Measurements from ENCODE around the gene MYH7. TPM values are rescaled to one million over a fixed set of nuclear protein-coding genes. Genes with fewer than 3 reads are reported as not detected.

Gene MYH7
- total and polyA plus RNA-seq, 9 donors = 0.92 to 1.1 (median 0.95) TPM; not detected in 5

DNA sequence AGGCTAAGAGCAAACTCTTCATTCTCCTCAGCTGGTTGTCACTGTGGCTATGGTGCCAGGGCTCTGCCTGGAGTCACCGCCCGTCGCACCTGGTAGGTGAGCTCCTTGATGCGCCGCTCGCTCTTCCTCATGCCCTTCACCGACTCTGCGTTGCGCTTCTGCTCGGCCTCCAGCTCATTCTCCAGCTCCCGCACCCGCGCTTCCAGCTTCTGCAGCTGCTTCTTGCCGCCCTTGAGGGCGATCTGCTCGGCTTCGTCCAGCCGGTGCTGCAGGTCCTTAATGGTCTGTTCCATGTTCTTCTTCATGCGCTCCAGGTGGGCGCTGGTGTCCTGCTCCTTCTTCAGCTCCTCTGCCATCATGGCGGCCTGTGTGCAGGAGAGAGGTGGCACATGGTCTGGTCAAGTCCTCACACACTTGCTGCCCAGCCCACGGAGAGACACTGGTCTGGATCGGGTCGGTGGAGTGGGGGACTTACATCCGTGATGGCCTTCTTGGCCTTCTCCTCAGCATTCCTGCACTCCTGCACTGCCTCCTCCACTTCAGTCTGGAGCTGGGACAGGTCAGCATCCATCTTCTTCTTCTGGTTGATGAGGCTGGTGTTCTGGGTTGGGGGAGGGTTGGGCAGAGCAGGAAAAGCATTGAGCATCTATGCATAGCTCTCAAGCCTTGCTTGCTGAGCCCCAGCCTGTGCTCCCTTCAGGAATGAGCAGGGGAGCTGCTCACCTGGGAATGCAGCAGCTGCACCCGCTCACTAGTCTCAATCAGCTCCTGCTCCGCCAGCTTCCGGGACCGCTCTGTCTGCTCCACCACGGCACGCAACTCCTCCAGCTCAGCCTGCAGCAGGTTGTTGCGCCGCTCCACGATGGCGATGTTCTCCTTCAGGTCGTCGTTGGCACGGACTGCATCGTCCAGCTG is 20.3 kb downstream of the MYH7 start:
- TF ChIP-seq EP300 (IDR thresholded peaks at IDR 0.05) (no peak), POLR2A (IDR thresholded peaks at IDR 0.05) (no peak)
- TF ChIP-seq, protein P1, sequence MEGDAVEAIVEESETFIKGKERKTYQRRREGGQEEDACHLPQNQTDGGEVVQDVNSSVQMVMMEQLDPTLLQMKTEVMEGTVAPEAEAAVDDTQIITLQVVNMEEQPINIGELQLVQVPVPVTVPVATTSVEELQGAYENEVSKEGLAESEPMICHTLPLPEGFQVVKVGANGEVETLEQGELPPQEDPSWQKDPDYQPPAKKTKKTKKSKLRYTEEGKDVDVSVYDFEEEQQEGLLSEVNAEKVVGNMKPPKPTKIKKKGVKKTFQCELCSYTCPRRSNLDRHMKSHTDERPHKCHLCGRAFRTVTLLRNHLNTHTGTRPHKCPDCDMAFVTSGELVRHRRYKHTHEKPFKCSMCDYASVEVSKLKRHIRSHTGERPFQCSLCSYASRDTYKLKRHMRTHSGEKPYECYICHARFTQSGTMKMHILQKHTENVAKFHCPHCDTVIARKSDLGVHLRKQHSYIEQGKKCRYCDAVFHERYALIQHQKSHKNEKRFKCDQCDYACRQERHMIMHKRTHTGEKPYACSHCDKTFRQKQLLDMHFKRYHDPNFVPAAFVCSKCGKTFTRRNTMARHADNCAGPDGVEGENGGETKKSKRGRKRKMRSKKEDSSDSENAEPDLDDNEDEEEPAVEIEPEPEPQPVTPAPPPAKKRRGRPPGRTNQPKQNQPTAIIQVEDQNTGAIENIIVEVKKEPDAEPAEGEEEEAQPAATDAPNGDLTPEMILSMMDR (IDR thresholded peaks at IDR 0.05) = no peak
- Histone ChIP-seq H3K9me3 (no peaks in the 10 kb centered on the region), H3K27ac (no peak overlapping the region), H3K36me3 (no peaks in the 10 kb centered on the region), H3K4me3 (no peak overlapping the region), H3K4me1 (ENCODE audit: insufficient read depth) (no peaks in the 10 kb centered on the region), H3K27me3 (no peaks in the 10 kb centered on the region)
- intact Hi-C loops (cut with DNase I) = no loop called here
- DNase-seq = no peak
- WGBS, 3 donors = 89 to 91% (median 89%) methylated on average over 39 of the region's 39 CpGs

DNA sequence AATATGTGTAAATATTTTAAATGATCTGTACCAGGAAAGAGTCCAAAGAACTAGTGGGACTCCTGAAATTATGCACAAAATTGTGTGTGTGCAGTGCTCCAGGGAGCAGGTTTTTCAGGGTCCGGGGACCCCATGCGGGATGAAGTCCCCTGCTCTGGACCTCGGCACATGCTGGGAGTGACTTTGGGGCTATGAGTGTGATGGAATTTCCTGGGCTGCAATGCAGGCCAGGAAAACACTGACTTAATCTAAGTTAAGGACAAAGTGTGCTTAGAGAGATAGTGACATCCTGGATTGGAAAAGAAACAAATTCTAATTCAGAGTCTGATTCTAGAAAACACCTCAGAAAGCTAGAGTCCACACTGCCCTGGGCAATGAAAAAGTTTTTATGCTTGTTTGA is 21.2 kb downstream of the MYH7 start:
- Histone ChIP-seq H3K4me1 (ENCODE audit: insufficient read depth) (no peaks in the 10 kb centered on the region), H3K36me3 (no peaks in the 10 kb centered on the region), H3K27ac (no peak overlapping the region), H3K9me3 (no peaks in the 10 kb centered on the region), H3K27me3 (no peaks in the 10 kb centered on the region), H3K4me3 (no peak overlapping the region)
- intact Hi-C loops (cut with DNase I) = no loop called here
- DNase-seq = no peak
- TF ChIP-seq POLR2A (IDR thresholded peaks at IDR 0.05) (no peak), EP300 (IDR thresholded peaks at IDR 0.05) (no peak)
- TF ChIP-seq, protein P1 (IDR thresholded peaks at IDR 0.05) = no peak
- WGBS, 3 donors = 49 to 53% (median 53%) methylated on average over 3 of the region's 3 CpGs

DNA sequence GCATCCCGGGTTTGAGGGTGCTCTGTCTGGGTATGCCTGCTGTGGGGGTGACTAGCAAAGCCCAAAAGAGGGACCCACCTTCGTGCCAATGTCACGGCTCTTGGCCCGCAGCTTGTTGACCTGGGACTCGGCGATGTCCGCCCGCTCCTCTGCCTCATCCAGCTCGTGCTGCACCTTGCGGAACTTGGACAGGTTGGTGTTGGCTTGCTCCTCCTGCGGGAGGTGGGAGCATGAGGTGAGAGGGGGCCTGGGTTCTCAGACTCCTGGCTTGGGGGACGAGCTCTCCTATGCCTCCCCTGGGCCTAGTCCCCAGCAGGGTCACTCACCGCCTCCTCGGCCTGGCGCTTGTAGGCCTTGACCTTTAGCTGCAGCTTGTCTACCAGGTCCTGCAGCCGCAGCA is 21.8 kb downstream of the MYH7 start:
- intact Hi-C loops (cut with DNase I) = no loop called here
- no peaks in the 10 kb centered on the region for H3K27me3 ChIP-seq
- no peaks in the 10 kb centered on the region for H3K4me1 ChIP-seq (ENCODE audit: insufficient read depth)
- no peak for DNase-seq
- no peaks in the 10 kb centered on the region for H3K36me3 ChIP-seq
- WGBS, 3 donors = 85 to 87% (median 86%) methylated on average over 16 of the region's 16 CpGs
- H3K27ac ChIP-seq = no peak overlapping the region
- TF ChIP-seq EP300 (IDR thresholded peaks at IDR 0.05) = no peak
- TF ChIP-seq, protein P1 (IDR thresholded peaks at IDR 0.05) = no peak
- no peak overlapping the region for H3K4me3 ChIP-seq
- no peaks in the 10 kb centered on the region for H3K9me3 ChIP-seq

DNA sequence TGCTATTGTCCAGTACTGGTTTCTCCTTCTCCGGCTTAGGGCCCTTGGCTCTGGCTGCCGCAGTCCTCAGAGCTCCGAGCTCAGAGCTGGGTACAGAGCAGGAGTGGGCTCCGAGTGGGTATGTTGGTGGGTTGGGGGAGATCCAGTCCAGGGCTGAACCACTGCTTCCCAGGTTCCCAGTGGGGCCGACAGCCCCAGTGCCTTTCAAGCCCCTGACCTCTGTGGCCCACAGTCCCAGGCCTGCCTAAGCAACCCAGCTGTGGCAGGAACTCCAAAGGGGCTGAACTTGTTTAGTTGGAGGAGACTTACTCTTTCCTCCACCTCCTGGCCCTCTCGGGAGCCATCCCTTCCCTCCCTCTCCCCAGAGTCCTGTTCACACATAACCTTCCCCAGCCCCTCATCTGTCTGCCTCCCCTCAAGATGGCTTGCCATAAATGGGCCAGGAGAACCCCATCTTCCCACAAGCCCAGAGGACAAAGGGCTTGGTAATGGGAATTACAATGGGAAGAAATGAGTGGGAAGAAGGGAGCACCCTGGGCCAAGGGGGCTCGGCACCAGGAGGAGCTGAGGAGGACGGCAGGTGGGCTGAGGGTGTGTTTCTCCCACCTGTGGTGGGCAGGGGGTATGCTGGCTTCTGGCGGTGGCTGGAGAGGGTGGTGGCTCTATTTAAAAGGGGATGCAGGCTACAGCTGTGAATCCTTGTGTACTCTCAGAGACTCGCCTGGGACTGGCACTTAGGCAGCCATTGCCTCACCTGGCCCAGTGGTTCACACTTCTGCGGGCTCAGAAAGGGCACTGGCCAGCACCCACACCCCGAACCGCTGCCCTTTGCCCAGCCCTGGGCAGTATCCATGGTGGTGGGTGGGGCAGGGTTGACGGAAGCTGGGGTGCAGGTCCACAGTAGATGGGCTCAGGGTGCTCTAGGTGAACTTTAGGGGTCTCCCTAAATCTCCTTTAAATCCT is 23.6 kb downstream of the MYH7 start:
- Histone ChIP-seq H3K27me3 (no peaks in the 10 kb centered on the region), H3K9me3 (no peaks in the 10 kb centered on the region), H3K36me3 (no peaks in the 10 kb centered on the region), H3K27ac (no peak overlapping the region), H3K4me3 (no peak overlapping the region), H3K4me1 (ENCODE audit: insufficient read depth) (no peaks in the 10 kb centered on the region)
- 79 to 85% (median 83%) methylated on average over 14 of the region's 14 CpGs for WGBS, 3 donors
- intact Hi-C loops (cut with DNase I) = no loop called here
- TF ChIP-seq EP300 (IDR thresholded peaks at IDR 0.05) = no peak
- TF ChIP-seq, protein P1 (IDR thresholded peaks at IDR 0.05) = no peak
- no peak for TF ChIP-seq POLR2A (IDR thresholded peaks at IDR 0.05)
- no peak for DNase-seq

All from ovary (tissue), 9 donors.